HL-60 (cell line): ENCODE results near the gene TBC1D16.

Experiments used
- CTCF ChIP-seq: IDR thresholded peaks from one replicate; pipeline ENCODE4 v1.5.1; 2011; ENCODE audit warnings: low read length, control low read depth, inconsistent platforms; ENCODE audit not compliant: insufficient read depth
- GABPA ChIP-seq: IDR thresholded peaks from 2 replicates; pipeline ENCODE4 v1.6.1; 2012; ENCODE audit warnings: low read depth
- SPI1 ChIP-seq: IDR thresholded peaks from 2 replicates; pipeline ENCODE4 v1.6.1; 2012; ENCODE audit warnings: low read depth, mild to moderate bottlenecking, borderline replicate concordance

- no peak for TF ChIP-seq CTCF
- TF ChIP-seq SPI1, result no peak
- no peak for TF ChIP-seq GABPA
Observed at GRCh38 chr17:80065478-80066170, 30.0 kb upstream of the TBC1D16 start.
